IPS DF 6.9 (cell line): Measurements from ENCODE around the gene ALPL.

Experiments used
- DNase-seq: peaks from one replicate; pipeline ENCODE4 v3.0.0-alpha.2; 2013; ENCODE audit warnings: low read depth, low spot score
- H3K27ac ChIP-seq: one replicate; pipeline ENCODE4 v1.5.1; 2013; ENCODE audit warnings: low read length, control low read depth
- H3K27me3 ChIP-seq: 2 replicates; pipeline ENCODE4 v1.6.1; 2013; ENCODE audit warnings: mild to moderate bottlenecking, low read length; ENCODE audit not compliant: control insufficient read depth, insufficient read depth
- H3K36me3 ChIP-seq: 2 replicates; pipeline ENCODE4 v1.6.1; 2013; ENCODE audit warnings: low read length; ENCODE audit not compliant: control insufficient read depth, insufficient read depth
- H3K4me1 ChIP-seq: 2 replicates; pipeline ENCODE4 v1.6.1; 2013; ENCODE audit warnings: low read length; ENCODE audit not compliant: control insufficient read depth, insufficient read depth
- H3K4me3 ChIP-seq: 2 replicates; pipeline ENCODE4 v1.5.1; 2013; ENCODE audit warnings: mild to moderate bottlenecking, low read length
- H3K9me3 ChIP-seq: 2 replicates; pipeline ENCODE4 v1.6.1; 2013; ENCODE audit warnings: low read length, inconsistent platforms; ENCODE audit not compliant: control insufficient read depth, insufficient read depth
- WGBS: extraction: QIAGEN DNeasy Blood & Tissue Kit; methylation state at CpG from one replicate; pipeline ENCODE4 v1.1.7; 2013; ENCODE audit warnings: mixed read lengths, missing lambda C conversion rate; ENCODE audit not compliant: insufficient read length, insufficient coverage; 5-methylcytosine and 5-hydroxymethylcytosine counted together

ALPL gene

DNA sequence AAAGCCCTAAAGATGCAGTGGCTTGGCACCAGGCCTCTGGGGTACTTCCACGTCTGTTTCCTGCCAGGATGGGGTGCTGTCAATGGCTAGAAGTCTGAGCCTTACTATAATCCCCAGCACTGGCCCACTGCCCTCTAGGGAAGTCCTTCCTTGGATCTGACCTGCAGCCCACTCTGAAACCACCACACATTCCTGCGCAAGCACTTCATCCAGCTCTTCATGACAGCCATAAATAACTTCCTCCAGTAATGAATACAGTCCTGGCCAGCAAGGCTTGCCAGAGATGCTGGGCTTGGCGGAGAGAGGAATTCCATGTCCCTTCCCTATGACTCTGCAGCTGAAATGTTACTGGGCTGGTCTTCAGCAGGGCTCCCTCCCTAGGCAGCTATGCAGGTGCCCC, 32.6 kb downstream of the ALPL start:
- Histone ChIP-seq H3K4me1 (peaks cover 6% of the 10 kb centered on the region), H3K4me3 (no peak overlapping the region), H3K27me3 (no peaks in the 10 kb centered on the region), H3K9me3 (no peaks in the 10 kb centered on the region), H3K36me3 (no peaks in the 10 kb centered on the region), H3K27ac (no peak overlapping the region)
- WGBS: no CpG with 5 or more reads among the region's 3 CpGs
- no peak for DNase-seq

DNA sequence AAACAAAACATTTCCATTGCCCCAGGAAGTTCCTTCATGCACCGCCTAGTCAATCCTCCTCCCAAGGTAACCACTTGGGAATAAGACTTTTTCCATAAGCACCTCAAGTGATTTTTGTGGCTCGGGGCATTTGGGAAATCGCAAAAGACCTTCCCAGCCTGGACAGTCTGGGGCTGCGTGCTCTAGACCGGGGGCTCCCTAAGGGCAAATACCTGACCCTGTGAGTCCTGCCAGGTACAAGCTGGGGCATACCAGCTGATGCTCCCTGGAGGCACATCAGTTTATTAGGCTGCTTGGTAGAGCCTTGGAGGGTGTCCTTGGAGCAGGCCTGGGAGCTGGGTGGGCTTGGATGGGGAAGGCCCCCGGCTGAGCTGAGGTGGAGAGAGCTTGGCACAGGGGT, 34.4 kb downstream of the ALPL start:
- Histone ChIP-seq H3K27me3 (no peaks in the 10 kb centered on the region), H3K27ac (no peak overlapping the region), H3K9me3 (no peaks in the 10 kb centered on the region), H3K36me3 (no peaks in the 10 kb centered on the region), H3K4me3 (no peak overlapping the region), H3K4me1 (peaks cover 2% of the 10 kb centered on the region)
- WGBS: no CpG with 5 or more reads among the region's 6 CpGs
- DNase-seq: no peak

DNA sequence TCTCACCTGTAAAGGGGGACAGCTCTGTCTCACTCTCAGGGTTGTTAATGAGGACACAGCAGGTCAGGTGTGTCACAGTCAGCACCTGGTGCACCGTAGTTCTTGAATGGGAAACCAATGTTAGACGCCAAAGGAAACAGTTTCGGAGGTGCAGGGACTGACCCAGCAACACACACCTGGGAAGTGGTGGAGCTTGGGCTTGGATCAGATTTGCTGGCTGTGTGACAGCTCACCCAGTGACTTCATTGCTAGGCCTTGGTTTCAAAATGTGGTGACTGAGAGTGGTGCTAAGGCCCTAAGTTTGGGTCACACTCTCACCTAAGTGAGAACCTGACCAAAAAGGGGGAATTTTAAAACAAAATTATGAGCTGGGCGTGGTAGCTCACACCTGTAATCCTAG, 34.9 kb downstream of the ALPL start:
- DNase-seq: no peak
- WGBS: no CpG with 5 or more reads among the region's 4 CpGs
- Histone ChIP-seq H3K4me1 (peaks cover 2% of the 10 kb centered on the region), H3K36me3 (no peaks in the 10 kb centered on the region), H3K9me3 (no peaks in the 10 kb centered on the region), H3K4me3 (no peak overlapping the region), H3K27ac (no peak overlapping the region), H3K27me3 (no peaks in the 10 kb centered on the region)

DNA sequence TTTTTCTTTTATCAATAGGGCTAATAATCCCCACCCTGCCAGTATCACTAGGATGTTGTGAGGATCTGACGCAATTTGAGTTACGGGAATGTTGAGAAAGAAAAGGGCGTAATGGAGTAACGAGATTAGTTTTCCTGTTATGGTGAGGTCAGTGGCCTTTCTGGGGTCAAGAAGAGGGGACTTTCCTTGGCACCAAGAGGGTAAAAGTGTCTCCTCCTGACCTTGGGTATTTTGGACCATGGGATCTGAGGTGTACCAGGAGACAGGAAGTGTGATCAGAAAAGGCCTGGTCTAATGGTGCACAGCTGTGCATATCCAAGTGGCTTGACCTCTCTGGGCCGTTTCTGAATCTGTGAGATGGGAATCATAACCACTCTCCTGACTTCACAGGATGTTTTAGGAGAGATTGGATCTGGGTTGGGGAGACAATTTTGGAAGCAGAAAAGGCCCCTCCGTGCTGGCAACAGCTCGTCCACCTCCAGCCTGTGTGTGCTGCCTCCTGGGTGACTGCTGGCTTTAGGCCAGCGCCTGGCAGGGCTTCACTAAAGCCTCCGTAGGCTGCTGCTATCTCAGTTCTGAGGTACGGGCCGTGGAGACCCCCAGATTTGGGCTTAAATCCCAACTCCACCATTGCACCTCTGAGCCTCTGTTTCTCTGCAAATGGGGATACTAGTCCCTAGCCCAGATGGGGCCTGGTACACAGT, 37.1 kb downstream of the ALPL start:
- H3K27ac ChIP-seq: no peak overlapping the region
- H3K4me3 ChIP-seq: no peak overlapping the region
- peaks cover 4% of the 10 kb centered on the region; the same call in 1 of the 2 replicates for H3K4me1 ChIP-seq
- no peak for DNase-seq
- no peaks in the 10 kb centered on the region for H3K27me3 ChIP-seq
- WGBS: 100% methylated on average over 4 of the region's 11 CpGs
- H3K9me3 ChIP-seq: no peaks in the 10 kb centered on the region
- no peaks in the 10 kb centered on the region for H3K36me3 ChIP-seq

DNA sequence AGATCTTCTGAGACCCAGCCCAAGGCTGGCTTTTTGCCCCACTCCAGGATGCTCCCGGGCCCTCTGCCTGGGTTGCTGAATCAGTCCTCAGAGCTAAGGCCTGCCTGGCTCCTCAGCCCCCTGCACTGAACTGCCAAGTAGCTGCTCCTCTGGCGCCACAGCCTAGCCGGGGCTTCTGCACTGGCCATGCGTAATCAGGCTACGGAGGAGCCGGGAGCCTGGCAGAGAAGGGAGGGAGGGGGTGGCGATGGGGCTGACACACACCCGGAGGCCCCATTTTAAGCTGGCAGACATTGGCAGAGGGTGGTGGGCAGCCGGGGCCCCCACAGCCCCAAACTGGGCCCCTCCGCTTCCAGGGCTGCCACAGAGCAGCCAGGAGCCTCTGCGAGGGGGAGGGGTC, 38.7 kb downstream of the ALPL start:
- Histone ChIP-seq H3K9me3 (no peaks in the 10 kb centered on the region), H3K27me3 (no peaks in the 10 kb centered on the region)
- no CpG with 5 or more reads among the region's 11 CpGs for WGBS

DNA sequence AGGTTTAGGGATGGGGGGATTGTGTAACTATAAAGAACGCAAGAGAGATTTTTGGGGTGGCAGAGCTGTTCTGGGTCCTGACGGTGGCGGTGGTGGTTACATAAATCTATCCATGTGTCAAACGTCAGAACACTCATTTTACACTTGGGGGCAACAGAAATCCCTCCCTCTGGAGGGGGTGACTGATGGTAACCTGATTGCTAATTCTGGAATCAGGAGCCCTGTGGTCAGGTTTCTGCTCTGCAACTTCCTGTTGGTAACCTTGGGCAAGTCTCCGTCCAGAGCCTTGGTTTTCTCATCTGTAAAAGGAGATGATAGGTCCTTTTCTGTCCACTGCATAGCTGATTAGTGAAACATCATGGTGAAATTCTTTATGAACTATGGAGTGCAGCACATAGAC, 40.9 kb downstream of the ALPL start:
- Histone ChIP-seq H3K27me3 (no peaks in the 10 kb centered on the region), H3K9me3 (no peaks in the 10 kb centered on the region), H3K27ac (no peak overlapping the region), H3K4me1 (peaks cover 6% of the 10 kb centered on the region), H3K36me3 (no peaks in the 10 kb centered on the region), H3K4me3 (no peak overlapping the region)
- DNase-seq: no peak
- no CpG with 5 or more reads among the region's 5 CpGs for WGBS

More for the DNA sequence above, 38.7 kb downstream of the ALPL start:
- Histone ChIP-seq H3K4me3 (no peak overlapping the region), H3K36me3 (no peaks in the 10 kb centered on the region), H3K27ac (no peak overlapping the region), H3K4me1 (peaks cover 4% of the 10 kb centered on the region; the same call in 1 of the 2 replicates)
- DNase-seq: no peak

DNA sequence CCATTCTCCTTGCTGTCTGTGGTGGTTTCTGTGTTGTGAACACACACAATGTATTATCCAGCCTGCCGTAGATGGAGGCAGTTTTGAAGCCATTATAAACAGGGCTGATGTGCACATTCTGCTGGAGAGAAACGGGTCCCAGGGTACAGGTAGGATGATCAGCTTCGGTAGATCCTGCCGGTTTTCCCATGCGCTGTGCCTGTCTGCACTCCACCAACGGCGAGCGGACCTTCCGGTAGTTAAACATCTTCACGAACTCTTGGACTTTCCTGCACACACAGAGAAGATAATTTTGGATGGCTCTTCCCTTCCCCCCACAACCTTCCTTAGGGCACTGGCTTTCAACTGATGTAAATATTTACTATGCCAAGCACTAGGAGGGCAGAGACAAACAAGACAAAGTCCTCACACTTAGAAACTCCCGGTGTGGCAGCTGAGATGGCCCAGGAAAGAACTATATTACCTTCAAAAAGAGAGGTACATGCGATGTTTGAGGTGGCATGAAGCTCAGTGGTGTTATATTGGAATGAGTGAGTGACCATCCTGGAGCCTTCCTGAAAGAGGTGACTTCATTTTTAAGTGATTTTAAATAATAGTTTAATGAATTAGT, 41.7 kb downstream of the ALPL start:
- H3K9me3 ChIP-seq: no peaks in the 10 kb centered on the region
- no peak for DNase-seq
- no peak overlapping the region for H3K27ac ChIP-seq
- no CpG with 5 or more reads among the region's 12 CpGs for WGBS
- no peaks in the 10 kb centered on the region for H3K27me3 ChIP-seq
- H3K4me3 ChIP-seq: no peak overlapping the region
- no peaks in the 10 kb centered on the region for H3K36me3 ChIP-seq
- H3K4me1 ChIP-seq: peaks cover 6% of the 10 kb centered on the region

DNA sequence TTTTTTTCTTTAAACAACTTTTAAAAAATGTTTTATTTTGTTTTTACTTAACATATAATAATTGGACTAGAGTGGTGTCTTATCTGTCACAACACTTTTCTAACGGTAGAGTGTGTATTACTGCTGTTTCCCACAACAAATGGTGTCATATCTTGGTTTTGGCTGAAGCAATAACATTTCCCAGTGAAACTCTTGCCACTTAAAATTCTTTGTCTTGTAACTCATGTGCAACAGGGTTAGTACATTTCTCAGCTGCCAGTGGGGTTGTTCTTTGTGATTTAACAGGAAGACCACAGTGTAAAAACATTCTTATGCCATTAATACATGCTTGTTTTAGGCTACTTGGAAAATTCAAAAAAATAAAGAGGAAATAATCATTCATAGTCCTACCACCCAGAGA, 43.5 kb downstream of the ALPL start:
- DNase-seq: no peak

DNA sequence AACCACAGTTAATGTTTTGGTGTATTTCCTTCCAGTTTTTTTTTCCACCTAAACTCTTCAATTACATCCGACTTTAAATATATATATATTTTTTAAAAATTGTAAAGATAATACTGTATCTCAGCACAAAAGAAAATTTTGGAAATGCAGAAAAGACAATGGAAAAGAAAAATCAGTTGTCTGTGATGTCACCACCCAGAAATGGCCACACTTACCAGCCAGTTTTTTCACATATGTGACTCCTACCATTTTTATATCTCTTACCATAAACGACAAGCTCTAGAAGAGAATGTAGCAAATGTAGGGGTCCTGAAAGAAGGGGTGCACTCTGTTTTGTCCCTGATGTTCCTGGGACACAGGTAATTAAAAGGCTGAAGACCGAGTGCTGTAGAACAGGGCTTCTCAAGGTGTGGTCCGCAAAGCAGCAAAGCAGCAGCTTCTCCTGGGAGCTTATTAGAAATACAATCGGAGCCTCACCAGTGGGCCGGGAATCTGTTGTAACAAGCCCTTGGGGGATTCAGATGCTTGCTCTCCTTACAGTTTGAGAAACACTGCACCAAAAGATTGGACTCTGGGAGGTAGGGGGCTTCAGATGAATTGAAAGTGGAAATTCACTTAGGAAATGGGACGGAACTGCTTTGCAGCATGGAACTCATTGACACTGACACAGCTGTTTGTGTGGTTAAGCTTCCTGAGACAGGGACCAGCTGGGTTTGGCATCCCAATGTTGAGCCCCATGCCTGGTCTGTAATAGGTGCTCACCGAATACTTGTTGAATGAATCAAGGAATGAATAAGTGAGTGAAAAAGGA, 44.1 kb downstream of the ALPL start:
- H3K9me3 ChIP-seq: no peaks in the 10 kb centered on the region
- no peaks in the 10 kb centered on the region for H3K27me3 ChIP-seq
- peaks cover 6% of the 10 kb centered on the region for H3K4me1 ChIP-seq
- H3K36me3 ChIP-seq: no peaks in the 10 kb centered on the region
- H3K27ac ChIP-seq: no peak overlapping the region
- H3K4me3 ChIP-seq: no peak overlapping the region
- WGBS: no CpG with 5 or more reads among the region's 8 CpGs
- no peak for DNase-seq

More for the DNA sequence above, 43.5 kb downstream of the ALPL start:
- no CpG with 5 or more reads among the region's 1 CpG for WGBS
- no peak overlapping the region for H3K27ac ChIP-seq
- H3K9me3 ChIP-seq: no peaks in the 10 kb centered on the region
- no peaks in the 10 kb centered on the region for H3K27me3 ChIP-seq
- H3K4me1 ChIP-seq: peaks cover 6% of the 10 kb centered on the region
- H3K36me3 ChIP-seq: no peaks in the 10 kb centered on the region
- H3K4me3 ChIP-seq: no peak overlapping the region

DNA sequence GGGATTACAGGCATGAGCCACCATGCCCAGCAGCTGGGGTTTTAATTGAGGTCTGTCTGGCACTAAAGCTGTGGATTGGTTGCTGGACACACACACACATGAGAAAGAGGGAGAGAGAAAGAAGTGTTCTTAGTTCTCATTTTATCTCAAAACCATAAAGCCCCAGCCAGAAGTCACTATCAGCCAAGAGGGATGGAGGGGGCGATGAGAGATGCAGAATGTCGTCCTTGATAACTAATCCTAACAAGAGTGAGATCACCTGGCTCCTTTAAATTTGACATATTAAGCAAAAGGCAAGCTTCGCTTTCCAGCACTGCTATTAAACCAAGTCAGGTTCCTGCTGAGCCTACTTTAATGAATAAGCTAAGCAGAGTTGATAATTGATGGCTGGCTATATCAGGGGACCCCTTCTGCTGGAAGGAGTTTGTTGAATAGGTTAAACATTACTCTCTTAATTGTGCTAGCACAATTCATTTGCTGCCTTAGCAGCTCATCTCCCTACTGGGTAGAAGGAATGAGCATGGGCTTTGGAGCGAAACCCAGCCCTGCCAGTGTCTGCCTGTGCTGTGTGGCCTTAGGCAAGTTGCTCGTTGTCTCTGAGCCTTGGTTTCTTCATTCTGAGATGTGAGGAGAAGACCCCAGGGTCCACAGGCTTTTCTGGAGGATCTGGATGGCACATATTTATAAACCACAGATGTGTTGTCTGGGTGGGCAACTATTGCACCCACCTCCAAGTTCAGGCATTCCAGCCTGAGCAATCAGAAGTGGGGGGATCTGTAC, 50.8 kb downstream of the ALPL start:
- DNase-seq: no peak
- no peak overlapping the region for H3K4me3 ChIP-seq
- H3K27ac ChIP-seq: no peak overlapping the region
- peaks cover 7% of the 10 kb centered on the region for H3K36me3 ChIP-seq
- no peaks in the 10 kb centered on the region for H3K9me3 ChIP-seq
- peaks cover 1% of the 10 kb centered on the region; the same call in 1 of the 2 replicates for H3K4me1 ChIP-seq
- no peaks in the 10 kb centered on the region for H3K27me3 ChIP-seq
- no CpG with 5 or more reads among the region's 5 CpGs for WGBS
